ENCODE results near the gene KIAA1755. TPM values are rescaled to one million over a fixed set of nuclear protein-coding genes. Genes with fewer than 3 reads are reported as not detected.

KIAA1755 gene
- total and polyA plus RNA-seq, 2 of the 4 experiments (the other 2 are of a cell fraction) = 2.5 to 5.1 TPM

DNA sequence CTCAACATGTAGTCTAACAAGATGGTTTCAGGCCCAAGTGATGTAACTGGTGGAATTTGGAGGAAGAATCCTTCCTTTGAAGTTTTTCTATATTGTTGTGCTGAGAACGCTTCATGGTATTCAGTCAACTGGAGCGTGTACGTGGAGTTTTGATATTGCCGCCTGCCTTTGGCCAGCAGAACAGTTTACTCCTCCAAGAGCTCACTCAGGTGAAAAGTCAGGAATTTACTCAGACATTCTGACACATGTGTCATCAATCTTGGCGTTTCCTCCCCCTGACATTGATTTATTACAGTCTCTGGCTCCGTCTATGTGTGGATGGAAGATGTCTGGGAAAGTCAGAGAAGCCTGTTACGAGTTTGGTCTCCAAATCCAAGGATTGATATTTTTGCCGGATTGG lies 76.4 kb downstream of the KIAA1755 start:
- BruUV-seq (replicated peaks) = no TSS peak

More for the DNA sequence above, 76.4 kb downstream of the KIAA1755 start:
- no peak overlapping the region for H4K8ac ChIP-seq (ENCODE audit: low read depth in 2 of 2, low read length in 2 of 2)
- no peak overlapping the region for H2BK120ac ChIP-seq (ENCODE audit: low read depth, low read length)
- no peak overlapping the region for H2AK9ac ChIP-seq (replicated peaks; ENCODE audit: low read depth, low read length, poor library complexity)
- no peak overlapping the region for H3K27ac ChIP-seq (ENCODE audit: insufficient read depth, low read length)
- no peak overlapping the region for H3K9ac ChIP-seq (ENCODE audit: low read depth, low read length)
- no peak overlapping the region for H3K14ac ChIP-seq (replicated peaks; ENCODE audit: low read depth, low read length)
- H3K9me1 ChIP-seq (ENCODE audit: insufficient read depth, low read length) = no peaks in the 10 kb centered on the region
- H3K4me2 ChIP-seq (ENCODE audit: low read depth, low read length) = no peak overlapping the region
- in situ Hi-C loops (cut with MboI; ENCODE audit: low sequenced_read_pairs) (no loop called here), intact Hi-C loops (cut with micrococcal nuclease) (no loop called here), dilution Hi-C loops (cut with HindIII; ENCODE audit: low sequenced_read_pairs, unreplicated experiment) (no loop called here)
- 90% methylated on average over 4 of the region's 8 CpGs; no CpG with 5 or more reads in 1 of the 2 experiments for WGBS, 2 experiments (ENCODE audit: extremely low coverage in 2 of 2, insufficient read length in 1 of 2)
- TF ChIP-seq, protein P1, sequence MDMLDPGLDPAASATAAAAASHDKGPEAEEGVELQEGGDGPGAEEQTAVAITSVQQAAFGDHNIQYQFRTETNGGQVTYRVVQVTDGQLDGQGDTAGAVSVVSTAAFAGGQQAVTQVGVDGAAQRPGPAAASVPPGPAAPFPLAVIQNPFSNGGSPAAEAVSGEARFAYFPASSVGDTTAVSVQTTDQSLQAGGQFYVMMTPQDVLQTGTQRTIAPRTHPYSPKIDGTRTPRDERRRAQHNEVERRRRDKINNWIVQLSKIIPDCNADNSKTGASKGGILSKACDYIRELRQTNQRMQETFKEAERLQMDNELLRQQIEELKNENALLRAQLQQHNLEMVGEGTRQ (IDR thresholded peaks at IDR 0.05; ENCODE audit: low read depth, low read length) = no peak
- no peak for TF ChIP-seq MXI1 (IDR thresholded peaks at IDR 0.05; ENCODE audit: borderline replicate concordance, low read depth, low read length)
- TF ChIP-seq CEBPB (IDR thresholded peaks at IDR 0.05; ENCODE audit: low read depth, low read length) = no peak
- TF ChIP-seq CHD1 (IDR thresholded peaks at IDR 0.05; ENCODE audit: low read depth, low read length) = no peak
- H3K18ac ChIP-seq (ENCODE audit: low read depth, low read length) = no peak overlapping the region
- ChIA-PET CTCF (no interaction called here), POLR2A (ENCODE audit: unreplicated experiment) (no interaction called here)
- ATAC-seq (ENCODE audit: low read depth) (no peak), DNase-seq (no peak)
- no peak overlapping the region; the same call in 1 of the 2 replicates for H2AK5ac ChIP-seq (ENCODE audit: low read depth, low read length)
- no peak overlapping the region for H2BK5ac ChIP-seq (ENCODE audit: low read depth, low read length, poor library complexity, severe bottlenecking)
- H4K5ac ChIP-seq (ENCODE audit: low read depth, low read length) = no peak overlapping the region
- no peak overlapping the region for H3K23ac ChIP-seq (ENCODE audit: low read depth, low read length)
- H3K4me3 ChIP-seq (ENCODE audit: insufficient read depth, low read depth, low read length) = no peak overlapping the region
- H2AFZ ChIP-seq (replicated peaks; ENCODE audit: low read length, poor library complexity) = no peak overlapping the region
- H3K27me3 ChIP-seq (ENCODE audit: control insufficient read depth, insufficient read depth, low read length) = no peaks in the 10 kb centered on the region
- no peak overlapping the region for H3K4ac ChIP-seq (ENCODE audit: low read depth, low read length)
- no peaks in the 10 kb centered on the region for H3K36me3 ChIP-seq (ENCODE audit: control insufficient read depth, insufficient read depth, low read length)
- H2BK15ac ChIP-seq (ENCODE audit: low read depth, low read length) = no peak overlapping the region
- H3K4me1 ChIP-seq (ENCODE audit: control insufficient read depth, insufficient read depth, low read length) = peaks cover 6% of the 10 kb centered on the region
- no peak overlapping the region for H4K91ac ChIP-seq (ENCODE audit: insufficient read depth, low read depth, low read length)
- H2BK20ac ChIP-seq (ENCODE audit: low read depth, low read length) = no peak overlapping the region
- no peaks in the 10 kb centered on the region for H3K79me1 ChIP-seq (ENCODE audit: low read depth in 1 of 2, low read length in 2 of 2)
- H4K20me1 ChIP-seq (ENCODE audit: insufficient read depth, low read length) = no peaks in the 10 kb centered on the region
- H3K9me3 ChIP-seq (ENCODE audit: control insufficient read depth, insufficient read depth, low read length) = peaks cover 5% of the 10 kb centered on the region; the same call in 1 of the 2 replicates
- no peak overlapping the region for H3K56ac ChIP-seq (ENCODE audit: extremely low read depth, insufficient read depth, low read length)

Data from IMR-90 (cell line).